ENCODE data around the gene DOCK1. TPM values are rescaled to one million over a fixed set of nuclear protein-coding genes. Genes with fewer than 3 reads are reported as not detected.
"Not testable (repeated sequence)": the region's sequence is repeated elsewhere in the genome, so short reads cannot be mapped to it uniquely, and the experiment has no call there.

Gene DOCK1
- total RNA-seq, 1 experiment from 2014 or later, result 32.6 TPM

GRCh38 chr10:127303746-127304145 lies 398.5 kb downstream of the DOCK1 start:
- DNase-seq (ENCODE audit: low spot score), result no peak

- no peak for DNase-seq (ENCODE audit: low spot score)
Observed at GRCh38 chr10:127306479-127306878, 401.3 kb downstream of the DOCK1 start.

- no peak for DNase-seq (ENCODE audit: low spot score)
Observed at GRCh38 chr10:127307338-127307737, 402.1 kb downstream of the DOCK1 start.

- DNase-seq (ENCODE audit: low spot score), result no peak
Observed at GRCh38 chr10:127308031-127308430, 402.8 kb downstream of the DOCK1 start.

GRCh38 chr10:127309619-127310018 lies 404.4 kb downstream of the DOCK1 start:
- not testable (repeated sequence) for DNase-seq (ENCODE audit: low spot score)

GRCh38 chr10:127310430-127310829 lies 405.2 kb downstream of the DOCK1 start:
- DNase-seq (ENCODE audit: low spot score), result no peak

- DNase-seq (ENCODE audit: low spot score), result no peak
Observed at GRCh38 chr10:127310923-127311322, 405.7 kb downstream of the DOCK1 start.

GRCh38 chr10:127313996-127314700 lies 408.9 kb downstream of the DOCK1 start:
- DNase-seq (ENCODE audit: low spot score), result no peak

- no peak for DNase-seq (ENCODE audit: low spot score)
Observed at GRCh38 chr10:127314797-127315196, 409.6 kb downstream of the DOCK1 start.

GRCh38 chr10:127315888-127316287 lies 410.7 kb downstream of the DOCK1 start:
- no peak for DNase-seq (ENCODE audit: low spot score)

GRCh38 chr10:127318396-127318795 lies 413.2 kb downstream of the DOCK1 start:
- DNase-seq (ENCODE audit: low spot score), result no peak

GRCh38 chr10:127319271-127319670 lies 414.0 kb downstream of the DOCK1 start:
- no peak for DNase-seq (ENCODE audit: low spot score)

GRCh38 chr10:127319691-127320090 lies 414.5 kb downstream of the DOCK1 start:
- DNase-seq (ENCODE audit: low spot score), result no peak

- DNase-seq (ENCODE audit: low spot score), result no peak
Observed at GRCh38 chr10:127320176-127320575, 414.9 kb downstream of the DOCK1 start.

- no peak for DNase-seq (ENCODE audit: low spot score)
Observed at GRCh38 chr10:127322286-127322685, 417.1 kb downstream of the DOCK1 start.

GRCh38 chr10:127325506-127325905 lies 420.3 kb downstream of the DOCK1 start:
- DNase-seq (ENCODE audit: low spot score), result no peak

GRCh38 chr10:127326883-127327282 lies 421.7 kb downstream of the DOCK1 start:
- DNase-seq (ENCODE audit: low spot score), result no peak

- no peak for DNase-seq (ENCODE audit: low spot score)
Observed at GRCh38 chr10:127331696-127332095, 426.5 kb downstream of the DOCK1 start.

- DNase-seq (ENCODE audit: low spot score), result no peak
Observed at GRCh38 chr10:127332631-127333030, 427.4 kb downstream of the DOCK1 start.

GRCh38 chr10:127337801-127338200 lies 432.6 kb downstream of the DOCK1 start:
- DNase-seq (ENCODE audit: low spot score), result no peak

GRCh38 chr10:127338399-127339110 lies 433.3 kb downstream of the DOCK1 start:
- no peak for DNase-seq (ENCODE audit: low spot score)

GRCh38 chr10:127343821-127344220 lies 438.6 kb downstream of the DOCK1 start:
- no peak for DNase-seq (ENCODE audit: low spot score)

GRCh38 chr10:127344346-127344745 lies 439.1 kb downstream of the DOCK1 start:
- DNase-seq (ENCODE audit: low spot score), result no peak

All from HT-29 (cell line).